Measurements from ENCODE around the gene CLSTN3. TPM values are rescaled to one million over a fixed set of nuclear protein-coding genes. Genes with fewer than 3 reads are reported as not detected.

The CLSTN3 gene
- total and polyA plus RNA-seq, 2 donors (not counting 3 experiments of a cell fraction or from before 2014, with no cell fraction given): 27.8 to 45.9 TPM

- TF ChIP-seq POLR2A (IDR thresholded peaks at IDR 0.05; ENCODE audit: low read depth, low read length): no peak
- no peak overlapping the region for H2AFZ ChIP-seq (ENCODE audit: low read depth, low read length)
- H3K27ac ChIP-seq (ENCODE audit: insufficient read depth, low read depth, low read length): no peak overlapping the region
- DNase-seq (ENCODE audit: low read depth, low spot score) (no peak), FAIRE-seq (no peak)
- H3K36me3 ChIP-seq (ENCODE audit: control insufficient read depth in 2 of 2, extremely low read depth in 1 of 2, insufficient read depth in 2 of 2, low read length in 2 of 2): no peaks in the 10 kb centered on the region
- no peaks in the 10 kb centered on the region for H3K9me3 ChIP-seq (replicated peaks; ENCODE audit: control insufficient read depth, insufficient read depth, low read length)
- H3K4me2 ChIP-seq (ENCODE audit: insufficient read depth, low read length): no peak overlapping the region
- no peaks in the 10 kb centered on the region for H4K20me1 ChIP-seq (replicated peaks; ENCODE audit: control insufficient read depth, extremely low read depth, insufficient read depth, low read length)
- peaks cover 8% of the 10 kb centered on the region for H3K4me1 ChIP-seq (ENCODE audit: control insufficient read depth, extremely low read depth, insufficient read depth, low read length)
- BruUV-seq (replicated peaks): TSS peak; percentile 51
- dilution Hi-C loops (cut with MboI; ENCODE audit: extremely low pct_ligation_motif_present, low sequenced_read_pairs) (no loop called here), intact Hi-C loops (cut with micrococcal nuclease) (loop anchor here (1.0 to 5.0 kb wide), 6 partner anchors 17 to 237 kb away; partner anchors contain the start of genes C12orf57, C1R, EMG1 and LPCAT3)
- no peak overlapping the region for H3K4me3 ChIP-seq (replicated peaks in 1 of 3; ENCODE audit: insufficient read depth in 1 of 3, low read depth in 1 of 3, low read length in 3 of 3)
- H3K79me2 ChIP-seq (ENCODE audit: control insufficient read depth, insufficient read depth, low read length): no peaks in the 10 kb centered on the region
- ChIA-PET POLR2A (interaction anchor here (0.7 kb wide), 1 partner anchor 165 kb away, joined by 3 read pairs; no protein-coding TSS in a partner anchor), CTCF (interaction anchor here (0.6 to 6.5 kb wide), 15 partner anchors 9 to 240 kb away, joined by 3 to 73 read pairs (median 7); partner anchors contain the start of genes C12orf57, C1S, CLSTN3 and RNU7-1)
- H3K9me1 ChIP-seq (replicated peaks; ENCODE audit: control insufficient read depth, extremely low read depth, insufficient read depth, low read length): no peaks in the 10 kb centered on the region
- peak overlapping the region; percentile 80 for H3K9ac ChIP-seq (replicated peaks; ENCODE audit: extremely low read depth, insufficient read depth, low read length)
- no peaks in the 10 kb centered on the region for H3K27me3 ChIP-seq (ENCODE audit: control insufficient read depth in 2 of 2, insufficient read depth in 2 of 2, low read length in 2 of 2)
These were observed 20.6 kb upstream of the CLSTN3 start for GRCh38 chr12:7109572-7109920.

DNA sequence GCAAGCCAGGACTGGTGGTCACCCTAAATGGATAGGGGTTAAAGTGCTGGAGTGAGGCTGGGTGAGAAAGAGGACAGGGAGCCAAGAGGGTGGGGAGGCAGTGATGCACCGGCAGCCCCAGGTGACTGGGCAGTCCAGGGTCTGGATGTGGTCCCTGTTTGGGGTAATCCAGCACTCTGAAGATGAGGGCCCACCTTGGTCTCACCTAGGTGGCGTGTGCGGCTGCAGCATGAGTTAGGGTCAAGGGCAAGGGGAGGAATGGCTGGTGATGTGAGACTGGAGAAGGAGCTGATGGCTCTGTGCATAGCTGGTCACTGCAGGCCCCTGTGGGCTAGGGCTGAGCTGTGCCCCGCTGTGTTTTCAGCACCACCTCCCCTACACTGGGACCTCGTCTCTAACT, 19.5 kb upstream of the CLSTN3 start:
- no TSS peak for BruUV-seq (replicated peaks)
- no peak overlapping the region for H3K9ac ChIP-seq (replicated peaks; ENCODE audit: extremely low read depth, insufficient read depth, low read length)
- intact Hi-C loops (cut with micrococcal nuclease) (no loop called here), dilution Hi-C loops (cut with MboI; ENCODE audit: extremely low pct_ligation_motif_present, low sequenced_read_pairs) (no loop called here)
- CTCF ChIA-PET: interaction anchor here (0.6 to 6.5 kb wide), 6 partner anchors 47 to 552 kb away, joined by 3 to 73 read pairs (median 4); partner anchors contain the start of genes C12orf57, RNU7-1 and SPSB2
- no peaks in the 10 kb centered on the region for H3K27me3 ChIP-seq (ENCODE audit: control insufficient read depth in 2 of 2, insufficient read depth in 2 of 2, low read length in 2 of 2)
- H3K79me2 ChIP-seq (ENCODE audit: control insufficient read depth, insufficient read depth, low read length): no peaks in the 10 kb centered on the region
- DNase-seq (ENCODE audit: low read depth, low spot score) (no peak), FAIRE-seq (no peak)
- H3K27ac ChIP-seq (ENCODE audit: insufficient read depth, low read depth, low read length): no peak overlapping the region
- no peak overlapping the region for H3K4me2 ChIP-seq (ENCODE audit: insufficient read depth, low read length)
- no peaks in the 10 kb centered on the region for H3K36me3 ChIP-seq (ENCODE audit: control insufficient read depth in 2 of 2, extremely low read depth in 1 of 2, insufficient read depth in 2 of 2, low read length in 2 of 2)
- no peaks in the 10 kb centered on the region for H3K9me3 ChIP-seq (replicated peaks; ENCODE audit: control insufficient read depth, insufficient read depth, low read length)
- peaks cover 8% of the 10 kb centered on the region for H3K4me1 ChIP-seq (ENCODE audit: control insufficient read depth, extremely low read depth, insufficient read depth, low read length)
- TF ChIP-seq MAX (IDR thresholded peaks at IDR 0.05; ENCODE audit: insufficient read depth, insufficient read length) (no peak), FOS (IDR thresholded peaks at IDR 0.05; ENCODE audit: borderline replicate concordance, insufficient read depth, low read length) (no peak), POLR2A (IDR thresholded peaks at IDR 0.05; ENCODE audit: low read depth, low read length) (no peak), MYC (IDR thresholded peaks at IDR 0.05; ENCODE audit: low read depth, low read length) (no peak), JUN (IDR thresholded peaks at IDR 0.05; ENCODE audit: borderline replicate concordance, insufficient read depth, insufficient read length, low read depth) (no peak), CTCF (IDR thresholded peaks at IDR 0.05; ENCODE audit: extremely low read depth in 1 of 2, insufficient read depth in 1 of 2, low read depth in 1 of 2, low read length in 2 of 2) (no peak), GATA2 (IDR thresholded peaks at IDR 0.05; ENCODE audit: insufficient read depth, insufficient read length, low read depth, low read length) (no peak), POLR2AphosphoS5 (IDR thresholded peaks at IDR 0.05; ENCODE audit: insufficient read depth, low read depth, low read length) (no peak), EZH2 (IDR thresholded peaks at IDR 0.05; ENCODE audit: borderline replicate concordance, low read depth, low read length, severe bottlenecking) (no peak)
- no peaks in the 10 kb centered on the region for H4K20me1 ChIP-seq (replicated peaks; ENCODE audit: control insufficient read depth, extremely low read depth, insufficient read depth, low read length)
- H3K9me1 ChIP-seq (replicated peaks; ENCODE audit: control insufficient read depth, extremely low read depth, insufficient read depth, low read length): no peaks in the 10 kb centered on the region
- POLR2A ChIA-PET: no interaction called here
- no peak overlapping the region for H3K4me3 ChIP-seq (replicated peaks in 1 of 3; ENCODE audit: insufficient read depth in 1 of 3, low read depth in 1 of 3, low read length in 3 of 3)
- H2AFZ ChIP-seq (ENCODE audit: low read depth, low read length): no peak overlapping the region

Measured in endothelial cell of umbilical vein (primary cell).